HEK293T (cell line): ENCODE data around the gene NQO1.

ENCODE experiments used
- FOXK2 ChIP-seq: fragments of 450-650 bp; IDR thresholded peaks from 2 replicates; pipeline ENCODE4 v1.6.1; 2016; ENCODE audit warnings: mild to moderate bottlenecking
- NFRKB ChIP-seq: fragments of 450-650 bp; IDR thresholded peaks from 2 replicates; pipeline ENCODE4 v1.6.1; 2016; ENCODE audit warnings: mild to moderate bottlenecking, moderate library complexity
- ZNF384 ChIP-seq: fragments of 450-650 bp; IDR thresholded peaks from 2 replicates; pipeline ENCODE4 v1.6.1; 2016

- no peak for TF ChIP-seq NFRKB
- TF ChIP-seq FOXK2 = no peak
- no peak for TF ChIP-seq ZNF384
Observed at GRCh38 chr16:69725480-69726312, 664 bp downstream of the NQO1 start.
